Measurements from ENCODE around the gene DUSP2. TPM values are rescaled to one million over a fixed set of nuclear protein-coding genes. Genes with fewer than 3 reads are reported as not detected.

The DUSP2 gene
- 31.3 TPM for polyA plus RNA-seq (2012; ENCODE audit: insufficient read depth, insufficient read length)

GRCh38 chr2:96145036-96145847 lies at the start of gene DUSP2:
DUSP2 (minus strand) TSS chr2:96145440; CDS start chr2:96145354, 86 bp downstream.
- DNase-seq (ENCODE audit: low read depth, low spot score) = peak; percentile 90
- H3K4me3 ChIP-seq (ENCODE audit: low read length) = peak within 1 kb of the TSS; percentile 83

GRCh38 chr2:96191937-96192670 lies 46.9 kb upstream of the DUSP2 start:
- DNase-seq (ENCODE audit: low read depth, low spot score) = no peak
- no peak overlapping the region for H3K4me3 ChIP-seq (ENCODE audit: low read length)

GRCh38 chr2:96188821-96189526 lies 43.7 kb upstream of the DUSP2 start:
- DNase-seq (ENCODE audit: low read depth, low spot score) = no peak
- H3K4me3 ChIP-seq (ENCODE audit: low read length) = no peak overlapping the region

- DNase-seq (ENCODE audit: low read depth, low spot score) = no peak
- no peak overlapping the region for H3K4me3 ChIP-seq (ENCODE audit: low read length)
These were observed 41.3 kb upstream of the DUSP2 start for GRCh38 chr2:96186562-96186961.

GRCh38 chr2:96185516-96185915 lies 40.3 kb upstream of the DUSP2 start:
- no peak for DNase-seq (ENCODE audit: low read depth, low spot score)
- no peak overlapping the region for H3K4me3 ChIP-seq (ENCODE audit: low read length)

- DNase-seq (ENCODE audit: low read depth, low spot score) = no peak
- no peak overlapping the region for H3K4me3 ChIP-seq (ENCODE audit: low read length)
These were observed 39.7 kb upstream of the DUSP2 start for GRCh38 chr2:96184989-96185388.

GRCh38 chr2:96184188-96184587 lies 38.9 kb upstream of the DUSP2 start:
- no peak overlapping the region for H3K4me3 ChIP-seq (ENCODE audit: low read length)
- no peak for DNase-seq (ENCODE audit: low read depth, low spot score)

- H3K4me3 ChIP-seq (ENCODE audit: low read length) = no peak overlapping the region
- DNase-seq (ENCODE audit: low read depth, low spot score) = no peak
These were observed 36.3 kb upstream of the DUSP2 start for GRCh38 chr2:96181529-96181928.

GRCh38 chr2:96180521-96180920 lies 35.3 kb upstream of the DUSP2 start:
- no peak overlapping the region for H3K4me3 ChIP-seq (ENCODE audit: low read length)
- DNase-seq (ENCODE audit: low read depth, low spot score) = no peak

GRCh38 chr2:96180002-96180401 lies 34.8 kb upstream of the DUSP2 start:
- no peak overlapping the region for H3K4me3 ChIP-seq (ENCODE audit: low read length)
- DNase-seq (ENCODE audit: low read depth, low spot score) = no peak

GRCh38 chr2:96176661-96177060 lies 31.4 kb upstream of the DUSP2 start:
- no peak for DNase-seq (ENCODE audit: low read depth, low spot score)

GRCh38 chr2:96175951-96176350 lies 30.7 kb upstream of the DUSP2 start:
- no peak overlapping the region for H3K4me3 ChIP-seq (ENCODE audit: low read length)
- no peak for DNase-seq (ENCODE audit: low read depth, low spot score)

More at GRCh38 chr2:96176661-96177060, 31.4 kb upstream of the DUSP2 start:
- H3K4me3 ChIP-seq (ENCODE audit: low read length) = no peak overlapping the region

- peak; percentile 66 for DNase-seq (ENCODE audit: low read depth, low spot score)
- H3K4me3 ChIP-seq (ENCODE audit: low read length) = no peak overlapping the region
These were observed 29.3 kb upstream of the DUSP2 start for GRCh38 chr2:96174251-96175144.

- no peak for DNase-seq (ENCODE audit: low read depth, low spot score)
- no peak overlapping the region for H3K4me3 ChIP-seq (ENCODE audit: low read length)
These were observed 26.6 kb upstream of the DUSP2 start for GRCh38 chr2:96171831-96172230.

- DNase-seq (ENCODE audit: low read depth, low spot score) = no peak
These were observed 25.4 kb upstream of the DUSP2 start for GRCh38 chr2:96170626-96171025.

GRCh38 chr2:96169868-96170507 lies 24.7 kb upstream of the DUSP2 start:
- DNase-seq (ENCODE audit: low read depth, low spot score) = no peak
- no peak overlapping the region for H3K4me3 ChIP-seq (ENCODE audit: low read length)

More at GRCh38 chr2:96170626-96171025, 25.4 kb upstream of the DUSP2 start:
- no peak overlapping the region for H3K4me3 ChIP-seq (ENCODE audit: low read length)

GRCh38 chr2:96167407-96168013 lies 22.3 kb upstream of the DUSP2 start:
- DNase-seq (ENCODE audit: low read depth, low spot score) = no peak
- H3K4me3 ChIP-seq (ENCODE audit: low read length) = no peak overlapping the region

All from Jurkat, Clone E6-1 (cell line).